HepG2 (cell line): ENCODE measurements around the gene KLHL17. TPM values are rescaled to one million over a fixed set of nuclear protein-coding genes. Genes with fewer than 3 reads are reported as not detected.

Experiments used
- AGO1 ChIP-seq: fragments of 200-400 bp; formaldehyde crosslinking; IDR thresholded peaks from 2 replicates; pipeline ENCODE4 v1.6.1; 2017; ENCODE audit warnings: mild to moderate bottlenecking, low read depth, low read length, moderate library complexity; ENCODE audit not compliant: poor library complexity, severe bottlenecking
- ATF2 ChIP-seq: sonication (generic); formaldehyde crosslinking; IDR thresholded peaks from 2 replicates; pipeline ENCODE4 v1.4.0; 2020; ENCODE audit warnings: missing genetic modification reagents
- GATAD2A ChIP-seq: IDR thresholded peaks from 2 replicates; pipeline ENCODE4 v1.6.1; 2016
- MED8 ChIP-seq: sonication (generic); formaldehyde crosslinking; IDR thresholded peaks from 2 replicates; pipeline ENCODE4 v1.8.1; 2023; ENCODE audit warnings: mild to moderate bottlenecking, missing genetic modification reagents; ENCODE audit not compliant: insufficient replicate concordance
- POLR2AphosphoS5 ChIP-seq: IDR thresholded peaks from 2 replicates; pipeline ENCODE4 v1.6.1; 2012; ENCODE audit warnings: low read depth, low read length
- SALL1 ChIP-seq: sonication (generic); formaldehyde crosslinking; IDR thresholded peaks from 2 replicates; pipeline ENCODE4 v1.8.0; 2022; ENCODE audit warnings: mild to moderate bottlenecking, missing genetic modification reagents
- TCF12 ChIP-seq, 2 experiments: fragments of 450-650 bp in 1 of 2; sonication (generic) in 1 of 2; formaldehyde crosslinking in 1 of 2; IDR thresholded peaks; 2 replicates each; pipeline versions ENCODE4 v1.6.1 to v1.8.0; 2017 to 2022; ENCODE audit warnings: antibody characterized with exemption in 1 of 2, mild to moderate bottlenecking in 1 of 2, missing genetic modification reagents in 1 of 2, moderate library complexity in 1 of 2
- ZBTB34 ChIP-seq: sonication (generic); formaldehyde crosslinking; IDR thresholded peaks from 2 replicates; pipeline ENCODE4 v1.8.0; 2022; ENCODE audit warnings: mild to moderate bottlenecking, missing genetic modification reagents
- ZNF788 ChIP-seq: sonication (generic); formaldehyde crosslinking; IDR thresholded peaks from 2 replicates; pipeline ENCODE4 v1.5.0; 2020; ENCODE audit warnings: mild to moderate bottlenecking, missing genetic modification reagents, borderline replicate concordance
- ZNF792 ChIP-seq: IDR thresholded peaks from 2 replicates; pipeline ENCODE4 v1.6.1; 2016
- ZNF883 ChIP-seq: sonication (generic); formaldehyde crosslinking; IDR thresholded peaks from 2 replicates; pipeline ENCODE4 v1.5.1; 2020; ENCODE audit warnings: mild to moderate bottlenecking, missing genetic modification reagents; ENCODE audit errors: not compliant biosample characterization
- ZSCAN25 ChIP-seq: sonication (generic); formaldehyde crosslinking; IDR thresholded peaks from 2 replicates; pipeline ENCODE4 v1.8.0; 2022; ENCODE audit warnings: mild to moderate bottlenecking, missing genetic modification reagents
- polyA plus RNA-seq, 8 experiments: library from polyadenylated mRNA; depleted of rRNA in 3 of 8; stranded (reverse) in 7 of 8; unstranded in 1 of 8; fragments of >200 nt; fragmentation: Illumina TruSeq in 4 of 8; extraction: Trizol in 4 of 8; gene quantifications; 2 replicates each; pipeline versions ENCODE4 v1.2.1 to v1.2.3, GENCODE V29; 2011 to 2016; ENCODE audit warnings: low read depth in 4 of 8, missing spikeins in 1 of 8, mixed read lengths in 1 of 8; ENCODE audit not compliant: insufficient read depth in 1 of 8
- total RNA-seq, 5 experiments: library from RNA; depleted of rRNA; stranded (reverse); fragments of >200 nt; fragmentation: Illumina TruSeq; extraction: Trizol; gene quantifications; 2 replicates each; pipeline ENCODE4 v1.2.3, GENCODE V29; 2016; ENCODE audit warnings: low read depth in 1 of 5
- TF ChIP-seq, protein P1 (sequence below): sonication (generic); formaldehyde crosslinking; IDR thresholded peaks from 2 replicates; pipeline ENCODE4 v1.4.0; 2020; ENCODE audit warnings: low read depth, missing genetic modification reagents
- TF ChIP-seq, protein P2 (sequence below): sonication (generic); formaldehyde crosslinking; IDR thresholded peaks from 2 replicates; pipeline ENCODE4 v1.4.0; 2020; ENCODE audit warnings: missing genetic modification reagents, low read depth, mild to moderate bottlenecking, borderline replicate concordance
- TF ChIP-seq, protein P3 (sequence below): sonication (generic); formaldehyde crosslinking; IDR thresholded peaks from 2 replicates; pipeline ENCODE4 v1.8.1; 2023; ENCODE audit warnings: mild to moderate bottlenecking, missing genetic modification reagents
- TF ChIP-seq, protein P4 (sequence below): sonication (generic); formaldehyde crosslinking; IDR thresholded peaks from 2 replicates; pipeline ENCODE4 v1.9.0; 2021; ENCODE audit warnings: missing genetic modification reagents, borderline replicate concordance

KLHL17 gene
- total and polyA plus RNA-seq, 2 of the 13 experiments (the other 11 are each of a cell fraction or from before 2014, with no cell fraction given): 9.3 to 24.7 TPM

DNA sequence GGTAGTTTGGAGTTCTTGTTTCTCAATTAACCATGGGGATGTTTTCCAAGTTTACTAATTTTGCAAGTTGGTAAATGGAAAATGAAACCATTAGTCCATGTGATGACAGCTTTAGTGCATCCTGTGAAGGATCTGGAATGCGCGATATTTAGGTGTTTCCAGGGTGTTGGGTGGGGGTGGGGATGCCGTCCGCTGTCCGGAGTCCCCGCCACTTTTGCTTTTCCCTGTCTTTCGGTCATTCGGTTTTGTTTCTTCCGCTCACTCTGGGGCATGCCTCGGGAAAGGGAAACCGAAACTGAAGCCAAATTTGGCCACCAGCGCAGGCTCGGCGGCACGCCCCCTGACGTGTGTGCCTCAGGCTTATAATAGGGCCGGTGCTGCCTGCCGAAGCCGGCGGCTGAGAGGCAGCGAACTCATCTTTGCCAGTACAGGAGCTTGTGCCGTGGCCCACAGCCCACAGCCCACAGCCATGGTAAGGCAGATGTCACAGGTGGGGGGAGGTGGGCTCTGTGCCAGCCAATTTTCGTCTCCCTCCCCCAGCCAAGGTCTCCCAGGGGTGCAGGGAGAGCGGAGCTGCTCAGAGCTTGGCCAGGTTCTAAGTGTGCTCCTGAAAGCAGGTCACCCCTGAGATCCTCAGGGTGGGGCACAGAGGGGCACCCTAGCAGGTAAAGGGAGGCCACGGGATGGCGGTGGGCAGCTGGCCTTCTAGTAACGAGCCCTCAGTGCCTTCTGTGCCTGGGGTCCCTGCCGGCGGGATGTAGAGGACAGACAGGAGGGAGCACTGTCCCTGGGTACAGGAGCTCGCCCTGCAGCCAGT lies 52.9 kb downstream of the KLHL17 start, which contains the start of gene ISG15 (continued):
- TF ChIP-seq ZBTB34 (CRISPR knock-in tag) (peak; percentile 61; the same call in 1 of the 2 replicates), SALL1 (CRISPR knock-in tag) (peak; percentile 46), AGO1 (no peak), GATAD2A (CRISPR knock-in tag) (peak; percentile 49; the same call in 1 of the 2 replicates), ZSCAN25 (CRISPR knock-in tag) (peak; percentile 47; the same call in 1 of the 2 replicates), TCF12 (IDR thresholded peaks at IDR 0.05) (no peak), TCF12 (CRISPR knock-in tag; IDR thresholded peaks at IDR 0.05) (no peak), ATF2 (CRISPR knock-in tag) (peak; percentile 63), ZNF792 (CRISPR knock-in tag) (no peak), POLR2AphosphoS5 (peak; percentile 56), MED8 (CRISPR knock-in tag) (peak; percentile 73), ZNF788 (CRISPR knock-in tag) (peak; percentile 87; the same call in 1 of the 2 replicates), ZNF883 (CRISPR knock-in tag) (peak; percentile 82)
- TF ChIP-seq, protein P1, sequence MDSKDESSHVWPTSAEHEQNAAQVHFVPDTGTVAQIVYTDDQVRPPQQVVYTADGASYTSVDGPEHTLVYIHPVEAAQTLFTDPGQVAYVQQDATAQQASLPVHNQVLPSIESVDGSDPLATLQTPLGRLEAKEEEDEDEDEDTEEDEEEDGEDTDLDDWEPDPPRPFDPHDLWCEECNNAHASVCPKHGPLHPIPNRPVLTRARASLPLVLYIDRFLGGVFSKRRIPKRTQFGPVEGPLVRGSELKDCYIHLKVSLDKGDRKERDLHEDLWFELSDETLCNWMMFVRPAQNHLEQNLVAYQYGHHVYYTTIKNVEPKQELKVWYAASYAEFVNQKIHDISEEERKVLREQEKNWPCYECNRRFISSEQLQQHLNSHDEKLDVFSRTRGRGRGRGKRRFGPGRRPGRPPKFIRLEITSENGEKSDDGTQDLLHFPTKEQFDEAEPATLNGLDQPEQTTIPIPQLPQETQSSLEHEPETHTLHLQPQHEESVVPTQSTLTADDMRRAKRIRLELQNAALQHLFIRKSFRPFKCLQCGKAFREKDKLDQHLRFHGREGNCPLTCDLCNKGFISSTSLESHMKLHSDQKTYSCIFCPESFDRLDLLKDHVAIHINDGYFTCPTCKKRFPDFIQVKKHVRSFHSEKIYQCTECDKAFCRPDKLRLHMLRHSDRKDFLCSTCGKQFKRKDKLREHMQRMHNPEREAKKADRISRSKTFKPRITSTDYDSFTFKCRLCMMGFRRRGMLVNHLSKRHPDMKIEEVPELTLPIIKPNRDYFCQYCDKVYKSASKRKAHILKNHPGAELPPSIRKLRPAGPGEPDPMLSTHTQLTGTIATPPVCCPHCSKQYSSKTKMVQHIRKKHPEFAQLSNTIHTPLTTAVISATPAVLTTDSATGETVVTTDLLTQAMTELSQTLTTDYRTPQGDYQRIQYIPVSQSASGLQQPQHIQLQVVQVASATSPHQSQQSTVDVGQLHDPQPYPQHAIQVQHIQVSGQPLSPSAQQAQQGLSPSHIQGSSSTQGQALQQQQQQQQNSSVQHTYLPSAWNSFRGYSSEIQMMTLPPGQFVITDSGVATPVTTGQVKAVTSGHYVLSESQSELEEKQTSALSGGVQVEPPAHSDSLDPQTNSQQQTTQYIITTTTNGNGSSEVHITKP (CRISPR knock-in tag): peak; percentile 16; the same call in 1 of the 2 replicates
- TF ChIP-seq, protein P2, sequence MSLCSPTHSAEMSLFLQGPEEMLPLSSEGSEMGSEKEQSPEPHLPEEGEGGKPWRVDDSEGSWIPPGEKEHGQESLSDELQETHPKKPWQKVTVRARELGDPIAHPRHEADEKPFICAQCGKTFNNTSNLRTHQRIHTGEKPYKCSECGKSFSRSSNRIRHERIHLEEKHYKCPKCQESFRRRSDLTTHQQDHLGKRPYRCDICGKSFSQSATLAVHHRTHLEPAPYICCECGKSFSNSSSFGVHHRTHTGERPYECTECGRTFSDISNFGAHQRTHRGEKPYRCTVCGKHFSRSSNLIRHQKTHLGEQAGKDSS (CRISPR knock-in tag): peak; percentile 86
- TF ChIP-seq, protein P3, sequence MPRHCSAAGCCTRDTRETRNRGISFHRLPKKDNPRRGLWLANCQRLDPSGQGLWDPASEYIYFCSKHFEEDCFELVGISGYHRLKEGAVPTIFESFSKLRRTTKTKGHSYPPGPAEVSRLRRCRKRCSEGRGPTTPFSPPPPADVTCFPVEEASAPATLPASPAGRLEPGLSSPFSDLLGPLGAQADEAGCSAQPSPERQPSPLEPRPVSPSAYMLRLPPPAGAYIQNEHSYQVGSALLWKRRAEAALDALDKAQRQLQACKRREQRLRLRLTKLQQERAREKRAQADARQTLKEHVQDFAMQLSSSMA (CRISPR knock-in tag): peak; percentile 76; the same call in 1 of the 2 replicates
- TF ChIP-seq, protein P4, sequence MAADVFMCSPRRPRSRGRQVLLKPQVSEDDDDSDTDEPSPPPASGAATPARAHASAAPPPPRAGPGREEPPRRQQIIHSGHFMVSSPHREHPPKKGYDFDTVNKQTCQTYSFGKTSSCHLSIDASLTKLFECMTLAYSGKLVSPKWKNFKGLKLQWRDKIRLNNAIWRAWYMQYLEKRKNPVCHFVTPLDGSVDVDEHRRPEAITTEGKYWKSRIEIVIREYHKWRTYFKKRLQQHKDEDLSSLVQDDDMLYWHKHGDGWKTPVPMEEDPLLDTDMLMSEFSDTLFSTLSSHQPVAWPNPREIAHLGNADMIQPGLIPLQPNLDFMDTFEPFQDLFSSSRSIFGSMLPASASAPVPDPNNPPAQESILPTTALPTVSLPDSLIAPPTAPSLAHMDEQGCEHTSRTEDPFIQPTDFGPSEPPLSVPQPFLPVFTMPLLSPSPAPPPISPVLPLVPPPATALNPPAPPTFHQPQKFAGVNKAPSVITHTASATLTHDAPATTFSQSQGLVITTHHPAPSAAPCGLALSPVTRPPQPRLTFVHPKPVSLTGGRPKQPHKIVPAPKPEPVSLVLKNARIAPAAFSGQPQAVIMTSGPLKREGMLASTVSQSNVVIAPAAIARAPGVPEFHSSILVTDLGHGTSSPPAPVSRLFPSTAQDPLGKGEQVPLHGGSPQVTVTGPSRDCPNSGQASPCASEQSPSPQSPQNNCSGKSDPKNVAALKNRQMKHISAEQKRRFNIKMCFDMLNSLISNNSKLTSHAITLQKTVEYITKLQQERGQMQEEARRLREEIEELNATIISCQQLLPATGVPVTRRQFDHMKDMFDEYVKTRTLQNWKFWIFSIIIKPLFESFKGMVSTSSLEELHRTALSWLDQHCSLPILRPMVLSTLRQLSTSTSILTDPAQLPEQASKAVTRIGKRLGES (CRISPR knock-in tag): no peak
